Endothelial cell of umbilical vein (primary cell): ENCODE measurements around the gene DVL1. TPM values are rescaled to one million over a fixed set of nuclear protein-coding genes. Genes with fewer than 3 reads are reported as not detected.

Experiments
- BruUV-seq: library from RNA; stranded (reverse); fragments of 400-500 nt; replicated peaks from 2 replicates; lab custom pipeline; 2021; lab: Mats Ljungman, UMichigan
- CTCF ChIA-PET: fragments of 300-600, 350-600 bp; sonication (Branson Sonifier 250); formaldehyde crosslinking; loops from one replicate; lab custom pipeline; 2021; ENCODE audit warnings: antibody characterized with exemption, inconsistent platforms; lab: Charles Lee
- POLR2A ChIA-PET: fragments of 300-600, 350-600 bp; sonication (Branson Sonifier 250); formaldehyde crosslinking; loops from one replicate; lab custom pipeline; 2021; ENCODE audit warnings: antibody characterized with exemption, inconsistent platforms; lab: Charles Lee
- DNase-seq: peaks from one replicate; pipeline ENCODE4 v3.0.0-alpha.2; 2011; ENCODE audit warnings: low read depth, low spot score
- FAIRE-seq: peaks from 2 replicates; lab custom pipeline; 2011; peaks lifted over from hg19 to GRCh38; lab: Jason Lieb, UNC
- H2AFZ ChIP-seq: 2 replicates; pipeline ENCODE4 v1.6.0; 2012; ENCODE audit warnings: low read depth, low read length, control low read depth, inconsistent platforms
- H3K27ac ChIP-seq: 2 replicates; pipeline ENCODE4 v1.5.1; 2011; ENCODE audit warnings: low read depth, mild to moderate bottlenecking, control low read depth, low read length, moderate library complexity; ENCODE audit not compliant: insufficient read depth
- H3K27me3 ChIP-seq, 2 experiments: 2 replicates each; pipeline versions ENCODE4 v1.6.0 to v1.6.1; 2011; ENCODE audit warnings: low read length in 2 of 2, mixed read lengths in 1 of 2; ENCODE audit not compliant: control insufficient read depth in 2 of 2, insufficient read depth in 2 of 2
- H3K36me3 ChIP-seq, 2 experiments: 2 replicates in 1 of 2; 3 replicates in 1 of 2; pipeline ENCODE4 v1.5.1; 2011; ENCODE audit warnings: low read length in 2 of 2, mild to moderate bottlenecking in 1 of 2, moderate library complexity in 1 of 2; ENCODE audit not compliant: control insufficient read depth in 2 of 2, insufficient read depth in 2 of 2; ENCODE audit errors: extremely low read depth in 1 of 2
- H3K4me1 ChIP-seq: 3 replicates; pipeline ENCODE4 v1.5.1; 2011; ENCODE audit warnings: mild to moderate bottlenecking, low read length; ENCODE audit not compliant: control insufficient read depth, insufficient read depth; ENCODE audit errors: extremely low read depth
- H3K4me2 ChIP-seq: 2 replicates; pipeline ENCODE4 v1.6.1; 2011; ENCODE audit warnings: low read length, control low read depth, mixed read lengths; ENCODE audit not compliant: insufficient read depth
- H3K4me3 ChIP-seq, 3 experiments: fragments of 200-600 bp in 1 of 3; sonication (generic), shearing (Covaris generic) in 1 of 3; replicated peaks in 1 of 3; 2 replicates each; pipeline ENCODE4 v1.5.1; 2011 to 2016; ENCODE audit warnings: control low read depth in 3 of 3, low read length in 3 of 3, mild to moderate bottlenecking in 2 of 3, inconsistent platforms in 1 of 3, low read depth in 1 of 3, moderate library complexity in 1 of 3; ENCODE audit not compliant: insufficient read depth in 1 of 3
- H3K79me2 ChIP-seq: 2 replicates; pipeline ENCODE4 v1.6.0; 2012; ENCODE audit warnings: low read length, inconsistent platforms; ENCODE audit not compliant: control insufficient read depth, insufficient read depth
- H3K9ac ChIP-seq: replicated peaks from 2 replicates; pipeline ENCODE3; 2011; ENCODE audit warnings: low read length, control low read depth; ENCODE audit not compliant: insufficient read depth; ENCODE audit errors: extremely low read depth
- H3K9me1 ChIP-seq: replicated peaks from 3 replicates; pipeline ENCODE4 v1.6.0; 2011; ENCODE audit warnings: mild to moderate bottlenecking, low read length; ENCODE audit not compliant: control insufficient read depth, insufficient read depth; ENCODE audit errors: extremely low read depth
- H3K9me3 ChIP-seq: replicated peaks from 2 replicates; pipeline ENCODE4 v1.5.1; 2012; ENCODE audit warnings: low read length, inconsistent platforms; ENCODE audit not compliant: control insufficient read depth, insufficient read depth
- H4K20me1 ChIP-seq: replicated peaks from 2 replicates; pipeline ENCODE3; 2011; ENCODE audit warnings: mild to moderate bottlenecking, low read length; ENCODE audit not compliant: control insufficient read depth, insufficient read depth; ENCODE audit errors: extremely low read depth
- CTCF ChIP-seq, 2 donors: IDR thresholded peaks; 1 replicate in 1 of 2; 2 replicates in 1 of 2; pipeline ENCODE4 v1.5.1; 2011; ENCODE audit warnings: low read length in 2 of 2, mild to moderate bottlenecking in 2 of 2, moderate library complexity in 2 of 2, control low read depth in 1 of 2, inconsistent platforms in 1 of 2, low read depth in 1 of 2; ENCODE audit not compliant: insufficient read depth in 1 of 2; ENCODE audit errors: extremely low read depth in 1 of 2
- EZH2 ChIP-seq: IDR thresholded peaks from 2 replicates; pipeline ENCODE4 v1.6.1; 2012; ENCODE audit warnings: borderline replicate concordance, low read depth, mild to moderate bottlenecking, moderate library complexity, low read length, inconsistent platforms; ENCODE audit not compliant: severe bottlenecking
- FOS ChIP-seq: IDR thresholded peaks from 2 replicates; pipeline ENCODE4 v1.6.1; 2011; ENCODE audit warnings: mild to moderate bottlenecking, low read length, moderate library complexity, borderline replicate concordance; ENCODE audit not compliant: insufficient read depth
- GATA2 ChIP-seq: IDR thresholded peaks from 2 replicates; pipeline ENCODE4 v1.7.0; 2011; ENCODE audit warnings: low read depth, mild to moderate bottlenecking, moderate library complexity, mixed read lengths, low read length; ENCODE audit not compliant: insufficient read length, insufficient read depth
- JUN ChIP-seq: IDR thresholded peaks from 2 replicates; pipeline ENCODE4 v1.6.1; 2011; ENCODE audit warnings: borderline replicate concordance, low read depth; ENCODE audit not compliant: insufficient read length, insufficient read depth
- MYC ChIP-seq: IDR thresholded peaks from one replicate; pipeline ENCODE4 v1.6.1; 2011; ENCODE audit warnings: mild to moderate bottlenecking, low read depth, low read length
- POLR2A ChIP-seq: IDR thresholded peaks from 2 replicates; pipeline ENCODE4 v1.6.1; 2012; ENCODE audit warnings: low read depth, mild to moderate bottlenecking, control low read depth, low read length
- POLR2AphosphoS5 ChIP-seq: IDR thresholded peaks from 2 replicates; pipeline ENCODE4 v1.6.1; 2012; ENCODE audit warnings: low read depth, mild to moderate bottlenecking, control low read depth, low read length, moderate library complexity; ENCODE audit not compliant: insufficient read depth
- dilution Hi-C: fragments of 300-500 bp; cut with MboI; formaldehyde crosslinking; loops from one replicate; pipeline ENCODE4 v1.15.0; 2019; ENCODE audit warnings: low sequenced_read_pairs; ENCODE audit not compliant: extremely low pct_ligation_motif_present
- intact Hi-C: fragments of 100-400 bp; cut with micrococcal nuclease; formaldehyde crosslinking; loops from one replicate; pipeline ENCODE4 v1.10.0; 2022
- polyA plus RNA-seq, 4 experiments: library from polyadenylated mRNA; depleted of rRNA in 3 of 4; stranded (reverse) in 3 of 4; unstranded in 1 of 4; fragments of >200 nt; gene quantifications; 2 replicates each; pipeline versions ENCODE4 v1.2.1 to v1.2.3, GENCODE V29; 2011 to 2012; ENCODE audit warnings: missing spikeins in 1 of 4
- total RNA-seq: library from RNA; stranded (reverse); gene quantifications from 2 replicates; pipeline ENCODE4 v1.2.3, GENCODE V29; 2021
- TF ChIP-seq, protein P1 (sequence below): IDR thresholded peaks from 2 replicates; pipeline ENCODE4 v1.6.1; 2011; ENCODE audit not compliant: insufficient read depth, insufficient read length

The DVL1 gene
- total and polyA plus RNA-seq, 2 donors (not counting 3 experiments of a cell fraction or from before 2014, with no cell fraction given), result 26.8 to 36.5 TPM

DNA sequence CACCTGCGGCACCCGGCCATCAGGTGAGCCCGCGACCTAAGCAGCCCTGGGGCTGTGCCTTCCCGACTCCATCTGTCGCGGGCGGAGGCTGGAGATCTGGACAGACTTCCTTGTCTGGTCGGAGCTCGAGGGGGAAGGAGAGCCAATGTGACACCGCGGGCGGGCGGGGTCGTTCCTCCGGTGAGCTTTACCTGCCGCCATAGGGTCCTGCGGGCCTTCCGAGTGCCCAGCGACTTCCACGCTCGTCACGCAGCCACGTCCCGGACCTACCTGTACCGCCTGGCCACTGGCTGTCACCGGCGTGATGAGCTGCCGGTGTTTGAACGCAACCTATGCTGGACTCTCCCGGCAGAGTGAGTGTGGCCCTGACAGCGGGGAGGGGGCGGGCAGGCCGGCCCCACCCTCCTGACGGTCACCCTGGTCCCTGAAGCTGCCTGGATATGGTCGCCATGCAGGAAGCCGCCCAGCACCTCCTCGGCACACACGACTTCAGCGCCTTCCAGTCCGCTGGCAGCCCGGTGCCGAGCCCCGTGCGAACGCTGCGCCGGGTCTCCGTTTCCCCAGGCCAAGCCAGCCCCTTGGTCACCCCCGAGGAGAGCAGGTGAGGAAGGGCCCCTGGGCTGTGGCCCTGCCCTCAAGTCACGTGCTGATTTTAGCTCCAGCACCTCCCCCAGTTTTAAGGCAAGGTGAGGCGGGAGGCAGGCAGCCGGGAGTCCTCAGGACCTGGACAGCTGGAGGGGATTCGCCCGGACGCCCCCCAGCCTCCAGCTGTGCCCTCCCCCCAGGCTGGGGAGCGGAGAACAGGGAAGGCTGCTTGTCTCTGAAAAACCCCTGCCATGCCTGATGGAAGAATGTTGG lies 39.7 kb downstream of the DVL1 start:
- H4K20me1 ChIP-seq, result no peaks in the 10 kb centered on the region
- dilution Hi-C loops, result no loop called here
- peak overlapping the region; percentile 59 for H2AFZ ChIP-seq
- H3K79me2 ChIP-seq, result no peaks in the 10 kb centered on the region
- intact Hi-C loops, result loop anchor here (1.0 to 5.0 kb wide), 4 partner anchors 15 to 187 kb away; partner anchors contain the start of genes CPTP, DVL1, INTS11 and UBE2J2
- no peaks in the 10 kb centered on the region for H3K27me3 ChIP-seq
- POLR2A ChIA-PET, result no interaction called here
- peak overlapping the region; percentile 45 for H3K4me2 ChIP-seq
- no peak for TF ChIP-seq POLR2A
- no peak for TF ChIP-seq FOS
- no peak for TF ChIP-seq JUN
- TF ChIP-seq, protein P1, sequence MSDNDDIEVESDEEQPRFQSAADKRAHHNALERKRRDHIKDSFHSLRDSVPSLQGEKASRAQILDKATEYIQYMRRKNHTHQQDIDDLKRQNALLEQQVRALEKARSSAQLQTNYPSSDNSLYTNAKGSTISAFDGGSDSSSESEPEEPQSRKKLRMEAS, result no peak
- no peak for TF ChIP-seq EZH2
- TF ChIP-seq CTCF (IDR thresholded peaks at IDR 0.05; ENCODE audit: extremely low read depth in 1 of 2, insufficient read depth in 1 of 2, low read depth in 1 of 2, low read length in 2 of 2), result no peak
- TF ChIP-seq GATA2, result no peak
- no peak for TF ChIP-seq MYC
- no peak for TF ChIP-seq POLR2AphosphoS5
- H3K9me1 ChIP-seq, result no peaks in the 10 kb centered on the region
- peak overlapping the region; percentile 56 to 94 (median 64) for H3K4me3 ChIP-seq
- peak; percentile 17 for DNase-seq
- CTCF ChIA-PET, result interaction anchor here (0.8 to 1.5 kb wide), 3 partner anchors 63 to 196 kb away, joined by 3 to 9 read pairs (median 3); no protein-coding TSS in a partner anchor
- no TSS peak for BruUV-seq
- H3K4me1 ChIP-seq, result peaks cover 15% of the 10 kb centered on the region
- no peak for FAIRE-seq
- H3K9ac ChIP-seq, result peak overlapping the region; percentile 73
- H3K27ac ChIP-seq, result no peak overlapping the region
- no peaks in the 10 kb centered on the region for H3K9me3 ChIP-seq
- H3K36me3 ChIP-seq, result peaks cover 0 to 35% of the 10 kb centered on the region in 2 experiments
